Muscle of leg (tissue), 16 donors: Measurements from ENCODE around the gene CARTPT. TPM values are rescaled to one million over a fixed set of nuclear protein-coding genes. Genes with fewer than 3 reads are reported as not detected.

ENCODE experiments used
- DNase-seq: peaks from one replicate; pipeline ENCODE4 v3.0.0; 2013
- H3K27ac ChIP-seq: one replicate; pipeline ENCODE4 v1.5.1; 2013; ENCODE audit warnings: mild to moderate bottlenecking, low read length, control low read depth
- H3K27me3 ChIP-seq: one replicate; pipeline ENCODE4 v1.6.1; 2013; ENCODE audit warnings: low read length; ENCODE audit not compliant: control insufficient read depth, insufficient read depth
- H3K36me3 ChIP-seq: one replicate; pipeline ENCODE4 v1.6.1; 2013; ENCODE audit warnings: low read length; ENCODE audit not compliant: control insufficient read depth, insufficient read depth
- H3K4me1 ChIP-seq: one replicate; pipeline ENCODE4 v1.6.1; 2013; ENCODE audit warnings: low read length; ENCODE audit not compliant: control insufficient read depth, insufficient read depth
- H3K4me3 ChIP-seq: one replicate; pipeline ENCODE4 v1.5.1; 2013; ENCODE audit warnings: low read length, control low read depth
- H3K9me3 ChIP-seq: replicated peaks from 2 replicates; pipeline ENCODE4 v1.6.1; 2013; ENCODE audit warnings: low read depth, low read length; ENCODE audit not compliant: control insufficient read depth
- WGBS: methylation state at CpG from one replicate; pipeline ENCODE4 v1.1.5; 2013; ENCODE audit warnings: missing lambda C conversion rate; ENCODE audit not compliant: insufficient coverage; 5-methylcytosine and 5-hydroxymethylcytosine counted together
- long read RNA-seq, 11 donors: transcript quantifications; one replicate each; lab custom pipeline, GENCODE V29; 2026
- polyA plus RNA-seq, 8 donors: library from polyadenylated mRNA; unstranded; fragments of 120-200 nt; gene quantifications; one replicate each; pipeline versions ENCODE4 v1.2.1 to v1.2.3, GENCODE V29; 2013; ENCODE audit warnings: inconsistent platforms in 1 of 8, low replicate concordance in 1 of 8; ENCODE audit not compliant: insufficient read length in 8 of 8, insufficient read depth in 1 of 8
- total RNA-seq: library from RNA; stranded (reverse); fragments of 120-200 nt; gene quantifications from one replicate; pipeline ENCODE4 v1.2.4, GENCODE V29; 2013

CARTPT gene
- total RNA-seq (not detected), polyA plus RNA-seq (not detected)
- long read RNA-seq, donor 1: 0 reads
- long read RNA-seq, donor 2: 0 reads
- long read RNA-seq, donor 3: 0 reads
- long read RNA-seq, donor 4, partial matches to known transcripts: 0 of 1 reads
- long read RNA-seq, donor 4, other reads (novel, unspliced or antisense): 0 of 1 reads
- long read RNA-seq, donor 5: 0 reads
- long read RNA-seq, donor 6: 0 reads
- long read RNA-seq, donor 7: 0 reads
- long read RNA-seq, donor 8: 0 reads
- long read RNA-seq, donor 9: 0 reads
- long read RNA-seq, donor 10: 0 reads
- long read RNA-seq, donor 11: 0 reads

DNA sequence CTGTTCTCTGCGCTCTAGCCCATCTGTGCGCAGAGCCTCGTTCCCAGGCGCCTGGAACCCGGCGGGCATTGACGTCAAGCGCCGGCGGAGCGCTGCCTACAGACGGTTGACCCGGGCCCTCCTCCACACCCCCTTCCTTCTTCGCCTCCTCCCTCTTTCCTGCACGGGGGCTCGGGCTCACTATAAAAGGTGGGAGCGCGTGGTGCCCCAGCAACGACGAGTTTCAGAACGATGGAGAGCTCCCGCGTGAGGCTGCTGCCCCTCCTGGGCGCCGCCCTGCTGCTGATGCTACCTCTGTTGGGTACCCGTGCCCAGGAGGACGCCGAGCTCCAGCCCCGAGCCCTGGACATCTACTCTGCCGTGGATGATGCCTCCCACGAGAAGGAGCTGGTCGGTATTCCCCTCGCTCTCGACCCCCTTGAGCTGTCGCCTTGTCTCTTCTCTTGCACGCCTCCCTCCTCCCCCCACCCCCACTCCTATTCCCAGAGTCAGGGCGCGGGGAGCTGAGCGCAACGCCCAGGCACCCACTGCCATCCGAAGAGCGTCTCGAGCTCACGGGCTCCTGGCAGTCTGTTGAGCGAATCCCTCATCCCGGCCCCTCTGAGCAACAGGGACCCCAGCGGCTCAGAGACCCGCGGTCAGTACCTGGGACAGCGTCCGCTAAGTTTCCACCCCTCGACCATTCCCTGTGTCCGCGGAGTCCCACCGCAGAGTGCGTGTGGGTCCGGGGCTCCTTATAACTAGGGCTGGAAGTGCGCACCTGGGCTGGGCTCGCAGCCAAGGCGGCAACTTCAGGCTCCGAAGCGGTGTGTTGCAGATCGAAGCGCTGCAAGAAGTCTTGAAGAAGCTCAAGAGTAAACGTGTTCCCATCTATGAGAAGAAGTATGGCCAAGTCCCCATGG is at the start of gene CARTPT:
Gene CARTPT, plus strand, starts transcription at position 213 of the 902 bp plus-strand sequence. Its CDS starts 19 bp downstream, at position 232.
- Histone ChIP-seq H3K4me1 (no peaks in the 10 kb centered on the region), H3K27ac (no peak within 1 kb of the TSS), H3K27me3 (peaks cover 21% of the 10 kb centered on the region), H3K36me3 (no peaks in the 10 kb centered on the region), H3K9me3 (no peaks in the 10 kb centered on the region), H3K4me3 (no peak within 1 kb of the TSS)
- 2% methylated on average over 58 of the region's 65 CpGs for WGBS
- DNase-seq: peak; percentile 39

DNA sequence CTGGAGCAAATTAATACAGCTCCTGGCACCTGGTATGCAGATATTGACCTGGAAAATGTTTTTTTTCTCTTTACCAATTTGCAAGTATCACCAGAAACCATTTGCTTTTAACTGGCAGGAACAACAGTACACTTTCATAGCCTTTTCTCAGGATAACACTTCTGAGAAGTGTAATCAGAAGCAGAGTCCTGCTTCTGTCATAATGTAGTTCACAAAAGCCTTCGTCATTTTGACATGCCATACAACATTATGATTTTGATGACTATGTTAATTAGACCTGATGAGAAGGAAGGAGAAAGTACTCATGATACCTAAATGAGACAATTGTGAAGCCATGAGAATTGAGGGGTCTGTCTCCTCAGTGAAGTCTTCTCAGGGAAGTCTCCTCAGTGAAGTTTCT is 41.1 kb upstream of the CARTPT start:
- no peaks in the 10 kb centered on the region for H3K4me1 ChIP-seq
- WGBS: no CpG with 5 or more reads among the region's 1 CpG
- no peaks in the 10 kb centered on the region for H3K36me3 ChIP-seq
- H3K4me3 ChIP-seq: no peak overlapping the region
- H3K9me3 ChIP-seq: no peaks in the 10 kb centered on the region
- no peaks in the 10 kb centered on the region for H3K27me3 ChIP-seq
- H3K27ac ChIP-seq: no peak overlapping the region
- no peak for DNase-seq

DNA sequence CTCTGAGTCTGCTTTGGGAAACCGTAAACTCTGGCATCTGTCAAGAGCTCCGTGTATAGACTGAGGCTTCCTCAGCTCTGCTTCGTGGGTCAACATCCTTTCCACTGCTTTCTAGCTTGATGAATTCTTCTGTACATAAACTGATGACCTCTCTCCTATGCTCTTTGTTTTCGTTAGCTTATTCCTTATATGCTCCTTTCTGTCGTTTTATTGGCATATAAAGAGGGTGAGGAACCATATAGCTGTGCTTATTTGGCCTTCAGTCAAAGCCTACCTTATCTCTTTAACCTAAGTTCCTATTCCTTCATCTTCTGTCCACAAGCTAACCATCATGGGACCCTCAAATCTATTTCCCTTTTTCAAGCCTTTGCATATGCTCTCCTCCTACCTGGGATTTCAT is 39.4 kb upstream of the CARTPT start:
- H3K4me1 ChIP-seq: no peaks in the 10 kb centered on the region
- DNase-seq: no peak

DNA sequence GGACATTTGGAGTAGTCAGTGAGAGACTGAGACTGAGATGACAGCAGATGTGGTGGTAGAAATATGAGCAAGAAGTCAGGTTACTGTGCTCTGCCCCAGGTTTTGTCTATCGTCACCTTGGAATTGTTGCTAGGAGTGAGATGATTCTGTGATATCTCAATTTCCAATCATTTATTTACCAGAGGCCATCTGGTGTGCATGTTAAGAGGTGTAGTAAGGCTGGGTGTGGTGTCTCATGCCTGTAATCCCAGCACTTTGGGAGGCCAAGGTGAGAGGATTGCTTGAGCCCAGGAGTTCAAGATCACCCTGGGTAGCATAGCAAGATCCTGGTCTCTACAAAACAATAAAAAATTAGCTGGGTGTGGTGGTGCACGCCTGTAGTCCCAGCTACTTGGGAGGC is 38.6 kb upstream of the CARTPT start:
- 100% methylated on average over 1 of the region's 2 CpGs for WGBS

More for the DNA sequence above, 39.4 kb upstream of the CARTPT start:
- no peak overlapping the region for H3K4me3 ChIP-seq
- H3K9me3 ChIP-seq: no peaks in the 10 kb centered on the region
- no peaks in the 10 kb centered on the region for H3K27me3 ChIP-seq
- no peaks in the 10 kb centered on the region for H3K36me3 ChIP-seq
- no peak overlapping the region for H3K27ac ChIP-seq
- WGBS: 50% methylated on average over 2 of the region's 5 CpGs

DNA sequence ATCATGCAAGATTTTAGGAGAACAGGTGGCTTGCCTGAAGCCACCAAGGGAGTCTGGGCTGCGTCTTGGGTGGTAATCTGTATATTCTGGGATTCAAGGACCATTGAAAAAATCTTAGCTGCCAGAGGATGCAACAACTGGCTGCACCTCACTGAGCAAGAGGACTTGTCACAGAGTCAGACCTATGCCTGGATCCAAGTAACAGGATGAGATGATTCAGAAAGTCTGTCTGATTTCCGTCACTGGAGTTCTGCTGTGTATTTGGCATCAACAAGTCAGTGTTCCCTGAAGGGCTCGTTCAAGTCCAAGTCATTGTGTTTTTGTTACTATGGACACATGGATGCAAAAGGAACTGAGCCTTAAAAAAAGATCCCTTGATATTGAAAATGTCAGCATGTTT is 37.8 kb upstream of the CARTPT start:
- WGBS: 25% methylated on average over 1 of the region's 3 CpGs

More for the DNA sequence above, 38.6 kb upstream of the CARTPT start:
- Histone ChIP-seq H3K27me3 (no peaks in the 10 kb centered on the region), H3K27ac (no peak overlapping the region), H3K9me3 (no peaks in the 10 kb centered on the region), H3K36me3 (no peaks in the 10 kb centered on the region), H3K4me3 (no peak overlapping the region), H3K4me1 (no peaks in the 10 kb centered on the region)
- no peak for DNase-seq

DNA sequence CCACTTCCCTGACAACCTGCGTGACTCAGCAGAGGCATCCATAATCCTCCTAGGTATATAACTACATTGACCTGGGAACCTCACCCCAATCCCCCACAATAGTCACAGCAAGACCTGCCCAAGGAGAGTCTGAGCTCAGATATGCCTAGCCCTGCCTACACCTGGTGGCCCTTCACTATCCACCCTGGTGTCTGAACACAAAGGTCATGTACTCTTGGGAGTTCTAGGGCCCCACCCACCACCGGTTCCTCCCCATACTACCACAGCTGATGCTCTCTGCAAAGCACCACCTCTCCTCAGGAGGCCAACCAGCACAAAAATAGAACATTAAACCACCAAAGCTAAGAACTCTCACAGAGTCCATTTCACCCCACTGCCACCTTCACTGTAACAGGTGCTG is 34.8 kb upstream of the CARTPT start:
- Histone ChIP-seq H3K4me1 (no peaks in the 10 kb centered on the region), H3K27me3 (no peaks in the 10 kb centered on the region), H3K9me3 (no peaks in the 10 kb centered on the region), H3K4me3 (no peak overlapping the region), H3K27ac (no peak overlapping the region), H3K36me3 (no peaks in the 10 kb centered on the region)
- 82% methylated on average over 2 of the region's 2 CpGs for WGBS
- DNase-seq: no peak

More for the DNA sequence above, 37.8 kb upstream of the CARTPT start:
- Histone ChIP-seq H3K4me1 (no peaks in the 10 kb centered on the region), H3K4me3 (no peak overlapping the region), H3K9me3 (no peaks in the 10 kb centered on the region), H3K36me3 (no peaks in the 10 kb centered on the region), H3K27me3 (no peaks in the 10 kb centered on the region), H3K27ac (peak overlapping the region; percentile 71)
- DNase-seq: peak; percentile 92

DNA sequence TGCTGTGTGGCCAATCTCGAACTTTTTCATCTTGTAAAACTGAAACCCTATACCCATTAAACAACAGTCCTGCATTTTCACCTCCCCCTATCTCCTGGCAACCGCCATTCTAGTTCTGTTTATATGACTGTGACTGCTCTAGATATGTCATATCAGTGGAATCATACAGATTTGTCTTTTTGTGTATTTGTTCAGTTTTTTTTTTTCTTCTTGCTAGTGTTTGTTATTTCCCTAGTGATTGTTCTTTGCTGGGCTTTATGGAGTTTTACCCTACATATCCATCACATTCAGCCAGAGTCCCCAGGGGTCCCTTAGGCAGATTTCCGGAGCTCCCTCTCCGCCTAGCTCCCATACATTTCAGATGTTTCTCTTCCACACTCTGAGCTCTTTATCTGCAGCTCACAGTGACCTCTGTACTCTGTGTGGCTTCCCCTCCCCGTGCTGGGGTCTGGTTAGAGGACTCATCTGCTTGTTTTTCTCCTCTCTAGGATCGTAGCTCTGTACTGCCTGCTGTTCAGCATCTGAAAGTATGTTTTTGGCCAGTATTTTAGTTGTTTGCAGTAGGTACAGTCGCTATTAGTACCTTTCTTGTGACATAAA is 25.1 kb upstream of the CARTPT start:
- no CpG with 5 or more reads among the region's 7 CpGs for WGBS
- H3K36me3 ChIP-seq: no peaks in the 10 kb centered on the region
- H3K27me3 ChIP-seq: no peaks in the 10 kb centered on the region
- H3K4me3 ChIP-seq: no peak overlapping the region
- H3K27ac ChIP-seq: no peak overlapping the region
- H3K9me3 ChIP-seq: no peaks in the 10 kb centered on the region
- DNase-seq: peak; percentile 18
- peaks cover 3% of the 10 kb centered on the region for H3K4me1 ChIP-seq

DNA sequence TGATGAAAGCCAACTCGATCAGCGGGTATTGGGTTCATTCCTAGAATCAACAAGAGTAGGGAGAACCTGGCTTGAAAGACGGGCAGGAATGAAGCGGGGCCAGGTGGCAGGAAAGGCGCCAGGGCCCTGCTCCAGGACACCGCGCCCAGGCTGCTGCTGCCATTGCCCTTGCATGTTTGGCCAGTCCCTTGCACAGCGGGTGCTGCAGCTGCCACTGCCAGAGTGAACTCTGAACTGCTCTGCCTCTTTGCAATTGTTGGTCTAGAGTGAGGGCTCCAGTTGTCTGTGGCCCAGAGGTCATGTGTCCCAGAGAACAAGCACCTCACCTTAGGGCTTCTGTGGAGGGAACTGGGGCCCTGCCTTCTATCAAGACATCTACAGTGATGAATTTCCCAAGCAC is 24.0 kb upstream of the CARTPT start:
- no peak for DNase-seq
- peaks cover 3% of the 10 kb centered on the region for H3K4me1 ChIP-seq
- no peaks in the 10 kb centered on the region for H3K36me3 ChIP-seq
- 97% methylated on average over 8 of the region's 8 CpGs for WGBS
- no peak overlapping the region for H3K27ac ChIP-seq
- no peaks in the 10 kb centered on the region for H3K27me3 ChIP-seq
- H3K4me3 ChIP-seq: no peak overlapping the region
- no peaks in the 10 kb centered on the region for H3K9me3 ChIP-seq

DNA sequence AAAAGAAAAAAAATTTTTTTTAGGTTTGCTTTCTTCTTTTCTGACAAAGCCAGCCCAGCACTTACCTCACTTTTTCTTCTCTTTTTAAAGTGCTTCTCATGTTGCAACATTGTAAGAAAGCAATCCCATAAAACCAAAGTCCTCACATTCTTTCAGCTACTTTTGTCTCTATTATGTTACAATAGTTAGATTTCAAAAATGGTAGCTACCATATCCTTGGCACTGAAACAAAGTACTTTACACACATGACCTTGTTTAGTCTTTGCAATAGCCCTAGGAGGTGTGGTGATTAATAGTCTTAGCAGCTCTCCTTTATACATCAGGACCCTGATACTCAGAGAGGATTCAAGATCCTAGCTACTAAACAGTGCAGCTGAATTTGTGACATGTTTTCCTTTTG is 23.5 kb upstream of the CARTPT start:
- no peaks in the 10 kb centered on the region for H3K9me3 ChIP-seq
- no peak for DNase-seq
- H3K27ac ChIP-seq: no peak overlapping the region
- H3K36me3 ChIP-seq: no peaks in the 10 kb centered on the region
- no peaks in the 10 kb centered on the region for H3K27me3 ChIP-seq
- H3K4me1 ChIP-seq: peaks cover 3% of the 10 kb centered on the region
- no peak overlapping the region for H3K4me3 ChIP-seq

DNA sequence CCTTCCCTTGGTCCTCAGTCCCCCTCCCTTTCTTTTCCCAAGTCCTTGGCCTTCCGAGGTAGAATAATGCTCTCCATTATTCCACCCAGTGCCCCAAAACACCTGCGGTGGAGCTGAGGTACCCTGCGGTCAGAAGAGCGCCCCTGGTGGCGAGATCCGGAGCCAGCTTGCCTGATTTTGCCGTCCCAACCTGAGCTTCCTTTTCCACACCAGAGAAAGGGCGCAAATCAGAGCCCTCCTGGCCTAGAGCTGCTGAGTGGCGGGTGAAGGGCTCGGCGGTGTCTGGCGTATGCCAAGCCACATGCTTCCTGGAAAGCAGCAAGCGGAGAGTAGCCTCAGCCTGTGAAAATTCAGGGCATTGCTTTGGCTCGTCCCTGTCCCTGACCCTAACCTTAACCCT is 21.1 kb upstream of the CARTPT start:
- Histone ChIP-seq H3K27ac (no peak overlapping the region), H3K4me3 (no peak overlapping the region), H3K27me3 (no peaks in the 10 kb centered on the region), H3K4me1 (peaks cover 3% of the 10 kb centered on the region), H3K36me3 (no peaks in the 10 kb centered on the region), H3K9me3 (no peaks in the 10 kb centered on the region)
- no peak for DNase-seq
- WGBS: 37% methylated on average over 13 of the region's 14 CpGs
